ENCODE data around the gene NRG3.
"Not testable (repeated sequence)": the region's sequence is repeated elsewhere in the genome, so short reads cannot be mapped to it uniquely, and the experiment has no call there.

NRG3 gene

DNA sequence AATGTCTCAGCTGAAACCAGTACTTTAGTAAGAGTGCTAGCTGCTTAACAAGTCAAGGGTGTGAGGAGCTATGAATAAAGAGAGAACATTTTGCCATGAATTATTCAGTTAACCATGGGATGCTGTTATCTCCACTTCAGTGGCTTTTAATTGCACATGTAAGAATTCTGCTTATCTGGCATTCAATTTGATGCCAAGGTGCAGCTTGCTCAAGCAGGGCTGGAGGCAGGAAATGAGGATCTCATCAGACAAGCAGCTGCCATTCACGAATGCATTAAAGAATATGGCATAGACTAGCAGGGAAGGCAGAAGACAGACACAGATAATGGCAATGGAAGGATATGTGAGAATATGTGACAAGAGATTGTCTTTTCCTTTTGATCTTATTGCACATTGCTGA is 697.8 kb downstream of the NRG3 start:
- DNase-seq (ENCODE audit: low read depth in 2 of 2), result no peak

- no peak for DNase-seq (ENCODE audit: low read depth in 2 of 2)
Observed at GRCh38 chr10:82574081-82574480, 699.1 kb downstream of the NRG3 start.

DNA sequence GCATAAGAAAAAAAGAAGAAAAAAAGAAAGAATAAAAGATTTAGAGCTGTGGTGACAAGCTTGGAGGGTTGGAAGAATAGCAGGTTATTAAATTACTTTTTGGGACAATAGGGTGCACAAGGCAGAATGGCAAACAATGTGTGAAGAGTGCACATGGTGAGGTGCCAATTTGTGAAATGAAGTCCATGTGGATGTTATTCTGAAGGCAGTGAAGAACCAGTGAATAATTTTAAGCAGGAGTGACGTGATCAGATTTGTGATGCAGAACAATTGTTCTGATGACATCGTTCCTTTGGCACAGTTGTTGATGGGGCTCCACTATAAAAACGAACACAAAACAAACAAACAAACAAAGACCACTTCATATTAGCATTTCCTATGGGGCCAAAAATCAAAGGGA is 700.3 kb downstream of the NRG3 start:
- no peak for DNase-seq (ENCODE audit: low read depth in 2 of 2)

DNA sequence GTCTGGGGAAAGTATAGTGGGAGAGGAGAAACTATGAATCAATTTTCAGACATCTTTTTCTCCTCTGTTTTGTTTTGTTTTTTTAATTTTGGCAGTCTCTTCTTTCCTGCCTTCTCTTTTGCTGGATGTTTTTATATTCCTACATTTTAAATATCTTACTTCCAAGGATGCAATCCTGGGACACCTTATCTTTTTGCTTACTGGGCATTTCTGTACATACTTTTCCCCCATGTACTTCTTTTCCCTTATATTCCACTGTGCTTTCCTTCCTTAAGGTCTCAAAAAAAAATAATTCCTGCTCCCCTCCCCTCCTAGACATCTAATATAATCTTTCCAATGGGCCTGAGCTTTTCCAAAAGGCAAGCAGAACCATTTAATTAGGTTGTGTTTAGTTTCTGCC is 701.1 kb downstream of the NRG3 start:
- DNase-seq (ENCODE audit: low read depth in 2 of 2), result no peak

DNA sequence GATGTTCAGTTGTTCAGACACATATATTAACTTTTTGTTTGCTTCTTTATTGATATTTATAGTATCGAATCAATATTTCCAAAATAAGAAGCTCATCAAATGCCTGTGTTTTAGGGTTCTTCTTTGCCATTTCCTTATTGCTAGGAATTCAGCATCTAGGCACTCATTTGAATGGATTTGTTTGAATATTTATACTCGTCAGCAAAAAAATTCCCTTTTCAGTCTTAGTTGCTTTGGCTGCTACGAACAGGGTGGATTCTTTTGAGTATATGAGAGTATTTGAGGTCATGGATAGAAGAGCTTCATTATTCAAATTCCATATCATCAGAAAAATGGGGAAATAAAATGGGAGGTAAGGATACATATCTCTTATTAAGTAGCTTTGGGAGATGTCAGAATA is 706.9 kb downstream of the NRG3 start:
- DNase-seq (ENCODE audit: low read depth in 2 of 2), result no peak

- DNase-seq (ENCODE audit: low read depth in 2 of 2), result no peak
Observed at GRCh38 chr10:82591421-82591820, 716.4 kb downstream of the NRG3 start.

DNA sequence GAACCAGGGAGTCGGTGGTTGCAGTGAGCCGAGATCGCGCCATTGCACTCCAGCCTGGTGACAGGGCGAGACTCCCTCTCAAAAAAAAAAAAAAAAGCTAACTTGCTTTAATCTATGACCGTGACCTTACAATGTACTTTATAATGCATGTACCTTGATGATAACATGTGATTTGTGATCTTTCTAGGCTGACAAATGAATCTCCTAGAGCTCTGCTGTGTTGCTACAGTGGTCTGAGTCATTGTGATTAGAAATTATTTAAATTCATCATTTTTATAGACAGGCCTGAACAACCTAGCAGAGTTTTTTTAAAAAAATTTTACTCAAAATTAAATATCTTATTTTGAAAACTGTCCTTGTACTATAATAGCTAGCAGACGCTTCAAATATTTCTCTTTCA is 722.8 kb downstream of the NRG3 start:
- DNase-seq (ENCODE audit: low read depth in 2 of 2), result no peak

GRCh38 chr10:82609845-82610244 is 734.9 kb downstream of the NRG3 start:
- DNase-seq (ENCODE audit: low read depth in 2 of 2), result no peak

- no peak for DNase-seq (ENCODE audit: low read depth in 2 of 2)
Observed at GRCh38 chr10:82618007-82618406, 743.0 kb downstream of the NRG3 start.

DNA sequence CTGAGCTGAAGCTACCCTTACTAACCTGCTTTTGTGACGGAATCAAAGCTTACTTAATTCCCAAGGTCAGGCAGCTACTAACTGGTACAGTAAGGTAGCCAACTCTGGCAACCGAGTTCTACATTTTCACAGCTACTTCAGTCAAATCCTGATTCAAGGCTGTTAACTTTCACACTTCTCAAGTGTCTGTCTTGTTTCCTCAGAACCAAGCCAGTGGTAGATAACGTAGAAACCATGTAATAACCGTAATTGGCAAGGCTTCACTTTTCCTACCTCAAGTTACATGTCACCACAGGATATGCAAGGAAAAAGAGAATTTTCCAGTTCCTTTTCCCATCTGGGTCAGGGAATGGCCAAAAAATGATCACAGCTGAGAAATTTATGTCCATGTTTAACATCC is 746.7 kb downstream of the NRG3 start:
- no peak for DNase-seq (ENCODE audit: low read depth in 2 of 2)

GRCh38 chr10:82622479-82622878 is 747.5 kb downstream of the NRG3 start:
- DNase-seq (ENCODE audit: low read depth in 2 of 2), result no peak

- no peak for DNase-seq (ENCODE audit: low read depth in 2 of 2)
Observed at GRCh38 chr10:82625512-82626189, 750.7 kb downstream of the NRG3 start.

- DNase-seq (ENCODE audit: low read depth in 2 of 2), result no peak
Observed at GRCh38 chr10:82628373-82628772, 753.4 kb downstream of the NRG3 start.

DNA sequence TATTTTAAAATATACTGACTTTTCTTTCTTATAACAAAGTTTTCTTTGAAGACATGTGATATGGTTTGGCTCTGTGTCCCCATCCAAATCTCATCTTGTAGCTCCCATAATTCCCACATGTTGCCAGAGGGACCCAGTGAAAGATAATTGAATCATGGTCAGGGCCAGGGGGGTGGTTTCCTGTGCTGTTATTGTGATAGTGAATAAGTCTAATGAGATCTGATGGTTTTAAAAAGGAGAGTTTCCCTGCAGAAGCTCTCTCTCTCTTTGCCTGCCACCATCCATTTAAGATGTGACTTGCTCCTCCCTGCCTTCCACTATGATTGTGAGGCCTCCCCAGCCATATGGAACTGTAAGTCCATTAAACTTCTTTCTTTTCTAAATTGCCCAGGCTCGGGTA is 768.1 kb downstream of the NRG3 start:
- no peak for DNase-seq (ENCODE audit: low read depth in 2 of 2)

DNA sequence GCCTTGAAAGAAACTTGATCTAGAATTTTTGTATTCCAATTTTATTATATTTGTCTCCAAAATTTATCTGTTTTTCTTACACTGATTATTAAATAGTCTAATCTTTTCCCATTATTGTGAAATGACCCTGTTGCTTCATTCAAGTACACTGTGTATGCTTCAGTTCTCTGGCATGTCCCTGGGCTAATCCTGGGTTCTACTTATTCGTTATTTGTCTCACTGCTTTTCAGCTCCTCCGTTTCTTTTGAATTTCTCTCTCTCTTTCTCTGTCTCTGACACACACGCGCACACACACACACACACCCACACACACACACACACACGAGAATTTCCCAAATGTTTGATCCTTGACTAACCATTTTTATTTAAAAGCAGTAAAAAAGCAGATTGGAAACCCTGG is 768.6 kb downstream of the NRG3 start:
- DNase-seq (ENCODE audit: low read depth in 2 of 2), result no peak

DNA sequence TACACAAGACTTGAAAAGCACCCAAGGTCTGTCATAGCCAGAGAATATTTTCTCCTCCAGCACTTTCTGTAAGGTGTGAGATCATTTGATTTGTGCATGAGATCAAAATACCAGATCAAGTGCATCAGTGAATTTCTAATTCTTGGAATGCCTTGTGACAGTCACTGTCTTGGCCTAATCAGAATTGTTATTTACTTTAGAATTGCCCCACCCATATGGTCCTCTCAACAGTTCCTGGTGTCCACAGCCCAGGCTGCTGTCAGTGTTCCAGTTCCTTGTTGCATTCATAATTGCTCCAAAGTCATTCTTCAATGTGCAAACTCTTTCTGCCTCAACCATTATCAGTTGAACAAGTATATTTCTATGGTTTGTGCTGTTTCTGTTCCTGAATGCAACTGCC is 770.2 kb downstream of the NRG3 start:
- no peak for DNase-seq (ENCODE audit: low read depth in 2 of 2)

DNA sequence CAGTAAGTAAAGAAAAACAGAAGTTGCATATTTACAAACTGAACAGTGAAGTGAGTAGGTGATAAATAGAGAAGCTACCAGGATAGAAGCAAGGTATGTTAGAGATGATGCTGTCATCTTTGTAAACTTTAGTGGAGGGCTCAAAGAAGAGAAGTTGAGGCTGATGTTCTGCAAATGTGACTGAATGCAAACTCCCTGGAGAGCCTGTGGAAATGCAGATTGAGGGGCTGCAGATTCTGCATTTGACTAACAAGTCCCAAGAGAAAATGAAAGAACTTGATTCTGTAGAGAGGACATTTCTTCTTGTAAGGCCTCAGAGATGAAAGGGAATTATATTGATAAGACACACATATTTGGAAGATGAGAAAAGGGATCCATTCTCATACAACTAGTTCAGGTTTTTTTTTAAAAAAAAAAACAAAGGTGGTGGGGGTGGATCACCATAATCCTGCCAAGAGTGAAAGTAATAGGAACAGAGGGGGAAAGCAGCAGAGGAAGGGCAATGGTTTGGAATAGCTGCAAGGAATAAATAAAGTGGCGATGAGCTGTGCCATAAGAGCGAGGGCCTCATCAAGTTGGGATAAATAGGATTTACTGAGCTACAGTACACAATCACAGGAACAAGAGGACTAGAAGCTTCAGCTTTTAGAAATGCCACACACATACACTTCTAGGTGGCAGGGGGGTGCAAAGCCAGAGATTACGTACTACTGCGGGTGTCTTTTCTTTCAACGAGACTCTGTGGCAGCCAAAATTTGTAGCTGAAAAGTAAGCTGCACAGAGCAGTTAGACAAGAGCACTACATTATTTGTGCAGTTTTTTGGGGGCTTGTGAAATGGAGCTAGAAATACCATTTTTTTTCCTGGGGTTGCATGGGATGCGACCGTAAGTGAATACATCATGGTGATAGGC is 778.5 kb downstream of the NRG3 start:
- no peak for DNase-seq (ENCODE audit: low read depth in 2 of 2)

GRCh38 chr10:82660205-82660604 is 785.2 kb downstream of the NRG3 start:
- no peak for DNase-seq (ENCODE audit: low read depth in 2 of 2)

DNA sequence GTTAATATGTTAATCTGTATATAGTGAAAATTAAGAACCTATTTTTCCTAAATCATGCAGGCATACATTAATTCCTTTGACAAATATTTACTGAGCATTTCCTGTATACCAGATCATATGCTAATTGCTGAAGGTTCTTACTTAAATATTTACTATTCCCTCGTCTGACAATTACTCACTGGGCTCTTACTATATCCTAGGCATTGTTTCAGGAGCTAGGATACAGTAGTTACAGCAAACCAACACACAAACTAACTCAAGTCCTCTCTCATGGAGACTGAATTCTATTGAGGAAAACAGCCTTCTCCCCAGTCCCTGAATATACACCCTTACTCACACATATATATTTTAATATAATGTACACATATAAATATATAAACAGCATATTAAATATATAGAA is 786.0 kb downstream of the NRG3 start:
- DNase-seq (ENCODE audit: low read depth in 2 of 2), result no peak

- DNase-seq (ENCODE audit: low read depth in 2 of 2), result no peak
Observed at GRCh38 chr10:82661701-82662100, 786.7 kb downstream of the NRG3 start.

GRCh38 chr10:82668221-82668895 is 793.4 kb downstream of the NRG3 start:
- DNase-seq (ENCODE audit: low read depth in 2 of 2), result no peak

DNA sequence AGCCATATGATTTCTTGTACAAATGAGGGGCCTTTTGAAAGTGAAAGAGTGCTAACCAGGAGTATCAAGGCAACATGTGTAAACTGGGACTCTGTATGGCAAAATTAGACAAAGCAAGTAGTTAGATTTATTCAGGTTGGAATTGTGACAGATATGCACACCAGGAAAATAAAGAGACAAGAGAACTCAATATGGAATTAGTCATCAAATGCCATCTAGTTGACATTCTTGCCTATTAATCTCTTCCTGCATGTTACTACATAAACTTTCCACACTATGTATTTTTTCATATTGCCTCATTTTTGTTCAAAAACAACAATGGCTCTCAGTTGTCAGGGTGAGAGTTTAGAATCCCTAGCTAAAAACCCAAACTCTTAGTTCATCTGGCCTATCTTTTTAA is 799.0 kb downstream of the NRG3 start:
- DNase-seq (ENCODE audit: low read depth in 2 of 2), result no peak

DNA sequence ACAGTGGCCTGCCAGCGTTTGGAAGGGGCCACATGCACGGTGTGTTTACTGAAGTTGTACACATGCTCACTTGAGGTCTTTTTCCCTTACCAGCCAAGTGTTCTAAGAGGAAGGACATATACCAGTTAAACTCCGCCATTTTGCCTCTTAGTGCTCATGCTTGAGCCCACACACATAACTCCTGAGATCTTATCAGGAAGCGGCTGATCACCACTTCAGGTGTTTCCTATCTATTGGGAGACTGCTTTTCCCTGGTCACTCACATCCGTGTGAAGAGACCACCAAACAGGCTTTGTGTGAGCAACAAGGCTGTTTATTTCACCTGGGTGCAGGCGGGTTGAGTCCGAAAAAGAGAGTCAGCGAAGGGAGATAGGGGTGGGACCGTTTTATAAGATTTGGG is 802.9 kb downstream of the NRG3 start:
- not testable (repeated sequence) for DNase-seq (ENCODE audit: low read depth in 2 of 2)

Measured in stimulated activated CD4-positive, alpha-beta T cell treated with anti-CD3 and anti-CD28 coated beads, Interleukin-12 subunit alpha, Interleukin-12 subunit beta, amount 100 ng/mL, for 24 hours (primary cell).